Cardiac muscle cell (in vitro differentiated cells and primary cell): ENCODE results near the gene LAMA3. TPM values are rescaled to one million over a fixed set of nuclear protein-coding genes. Genes with fewer than 3 reads are reported as not detected.

Experiments
- DNase-seq, 2 donors: peaks; one replicate each; pipeline versions ENCODE4 v3.0.0 to v3.0.0-alpha.2; 2010 to 2017; ENCODE audit warnings: low read depth in 1 of 2, low spot score in 1 of 2
- H3K27ac ChIP-seq: fragments of 200-600 bp; sonication (generic); 2 replicates; pipeline ENCODE4 v1.5.1; 2016
- H3K27me3 ChIP-seq: fragments of 200-600 bp; sonication (generic); 2 replicates; pipeline ENCODE4 v1.6.0; 2016; ENCODE audit warnings: control low read depth
- H3K36me3 ChIP-seq: fragments of 200-600 bp; sonication (generic); 2 replicates; pipeline ENCODE4 v1.5.1; 2016; ENCODE audit warnings: control low read depth
- H3K4me1 ChIP-seq: fragments of 200-600 bp; sonication (generic); 2 replicates; pipeline ENCODE4 v1.8.1; 2017; ENCODE audit warnings: low read depth, mild to moderate bottlenecking, mixed run types
- H3K4me3 ChIP-seq: fragments of 200-600 bp; sonication (generic); 2 replicates; pipeline ENCODE4 v1.5.1; 2016; ENCODE audit warnings: mild to moderate bottlenecking
- H3K9me3 ChIP-seq: fragments of 200-600 bp; sonication (generic); 2 replicates; pipeline ENCODE4 v1.5.1; 2017; ENCODE audit warnings: low read depth, mild to moderate bottlenecking, control low read depth
- CTCF ChIP-seq: IDR thresholded peaks from 2 replicates; pipeline ENCODE4 v1.5.1; 2012; ENCODE audit warnings: low read depth, mild to moderate bottlenecking, low read length
- polyA plus RNA-seq: library from polyadenylated mRNA; unstranded; fragments of >200 nt; fragmentation: Nextera tagmentation; extraction: Ambion mirVana; gene quantifications from 2 replicates; pipeline ENCODE4 v1.2.1, GENCODE V29; 2016
- total RNA-seq: library from RNA; depleted of rRNA; stranded (reverse); fragments of >200 nt; gene quantifications from 2 replicates; pipeline ENCODE4 v1.2.3, GENCODE V29; 2016

The LAMA3 gene
- total and polyA plus RNA-seq, 2 experiments from 2014 or later: 0.18 TPM; not detected in 1

- Histone ChIP-seq H3K36me3 (no peaks in the 10 kb centered on the region), H3K4me3 (no peak overlapping the region), H3K27me3 (no peaks in the 10 kb centered on the region), H3K27ac (no peak overlapping the region), H3K4me1 (peaks cover 16% of the 10 kb centered on the region), H3K9me3 (no peaks in the 10 kb centered on the region)
- TF ChIP-seq CTCF: no peak
- no peak for DNase-seq
Observed at GRCh38 chr18:23943104-23943503, 253.9 kb downstream of the LAMA3 start.

GRCh38 chr18:23943903-23944624 lies 254.8 kb downstream of the LAMA3 start:
- H3K27me3 ChIP-seq: no peaks in the 10 kb centered on the region
- no peak for TF ChIP-seq CTCF
- H3K4me1 ChIP-seq: peaks cover 12% of the 10 kb centered on the region
- H3K36me3 ChIP-seq: no peaks in the 10 kb centered on the region
- H3K27ac ChIP-seq: no peak overlapping the region
- DNase-seq: peak in 1 of 2 donors; percentile 64
- no peak overlapping the region for H3K4me3 ChIP-seq
- no peaks in the 10 kb centered on the region for H3K9me3 ChIP-seq

- Histone ChIP-seq H3K27me3 (no peaks in the 10 kb centered on the region), H3K9me3 (no peaks in the 10 kb centered on the region), H3K4me3 (no peak overlapping the region), H3K36me3 (no peaks in the 10 kb centered on the region), H3K27ac (no peak overlapping the region), H3K4me1 (no peaks in the 10 kb centered on the region)
- no peak for DNase-seq
- no peak for TF ChIP-seq CTCF
Observed at GRCh38 chr18:23945416-23946079, 256.3 kb downstream of the LAMA3 start.

GRCh38 chr18:23949863-23950262 lies 260.6 kb downstream of the LAMA3 start:
- no peak for DNase-seq

GRCh38 chr18:23950644-23951043 lies 261.4 kb downstream of the LAMA3 start:
- TF ChIP-seq CTCF: no peak
- no peaks in the 10 kb centered on the region for H3K36me3 ChIP-seq
- DNase-seq: no peak
- no peaks in the 10 kb centered on the region for H3K4me1 ChIP-seq
- H3K9me3 ChIP-seq: no peaks in the 10 kb centered on the region
- H3K27ac ChIP-seq: no peak overlapping the region
- no peak overlapping the region for H3K4me3 ChIP-seq
- H3K27me3 ChIP-seq: no peaks in the 10 kb centered on the region

More at GRCh38 chr18:23949863-23950262, 260.6 kb downstream of the LAMA3 start:
- no peaks in the 10 kb centered on the region for H3K27me3 ChIP-seq
- no peaks in the 10 kb centered on the region for H3K4me1 ChIP-seq
- no peak overlapping the region for H3K27ac ChIP-seq
- H3K4me3 ChIP-seq: no peak overlapping the region
- H3K9me3 ChIP-seq: no peaks in the 10 kb centered on the region
- no peak for TF ChIP-seq CTCF
- no peaks in the 10 kb centered on the region for H3K36me3 ChIP-seq
